NCI-H774 (cell line): Measurements from ENCODE around the gene TRIO.

ENCODE experiments used
- DNase-seq: peaks from one replicate; lab custom pipeline; 2025; lab: John Stamatoyannopoulos, UW

TRIO gene

DNA sequence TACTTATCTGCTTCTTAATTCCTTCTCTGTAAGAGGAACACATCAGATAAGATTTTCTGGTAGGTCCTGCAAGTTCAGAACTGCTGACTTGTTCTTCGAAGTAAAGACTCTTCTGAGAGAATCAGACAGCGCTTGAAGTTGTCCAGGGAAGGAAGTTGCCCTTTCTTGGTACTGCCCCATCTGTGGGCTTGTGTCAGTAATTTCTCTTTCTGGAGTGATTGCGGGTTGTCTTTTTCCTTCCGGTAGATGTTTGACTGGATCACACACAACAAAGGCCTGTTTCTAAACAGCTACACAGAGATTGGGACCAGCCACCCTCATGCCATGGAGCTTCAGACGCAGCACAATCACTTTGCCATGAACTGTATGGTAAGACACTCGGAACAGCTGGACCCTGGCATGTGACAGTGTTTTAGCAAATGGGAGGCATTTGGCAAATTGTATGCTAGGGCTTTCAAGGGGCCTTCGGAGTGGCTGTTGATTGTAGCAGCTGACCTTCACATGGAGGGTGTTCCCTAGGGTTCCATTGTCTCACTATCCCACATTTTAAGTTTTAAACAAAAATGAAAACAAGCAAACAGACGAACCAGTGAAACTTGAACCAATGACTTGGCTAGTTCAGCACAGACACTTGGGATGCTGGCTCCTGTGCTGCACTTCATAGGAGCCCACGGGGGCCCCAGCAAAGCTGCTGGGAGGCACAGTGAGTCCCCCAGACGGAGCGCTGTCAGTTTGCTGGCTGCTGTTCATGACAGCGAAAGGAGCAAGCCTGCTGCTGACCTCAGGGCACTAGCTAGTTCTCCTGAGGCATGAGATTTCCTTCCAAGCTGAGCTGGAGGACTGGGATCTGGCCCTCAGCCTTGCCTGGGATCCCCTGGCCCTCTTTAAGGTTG lies 149.9 kb downstream of the TRIO start:
- no peak for DNase-seq

DNA sequence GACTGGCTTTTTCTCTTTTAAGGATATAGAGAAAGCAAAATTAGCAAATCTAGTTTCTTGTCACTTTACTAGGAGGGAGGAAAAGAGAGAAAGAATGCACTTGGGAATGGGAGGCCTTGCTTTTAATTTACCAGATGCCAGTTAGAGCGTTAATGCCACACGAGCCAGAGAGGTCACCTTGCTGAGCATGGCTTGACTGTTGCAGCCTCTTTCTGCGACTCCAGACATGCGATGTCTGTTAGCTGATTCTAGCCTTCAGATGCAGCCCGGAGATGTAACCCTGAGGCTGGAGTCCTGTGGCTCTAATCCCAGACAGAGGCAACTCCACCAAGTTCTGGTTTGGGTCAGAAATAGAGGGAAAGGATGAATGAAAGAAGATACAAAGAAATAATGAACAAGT lies 152.5 kb downstream of the TRIO start:
- no peak for DNase-seq

- no peak for DNase-seq
Measured at GRCh38 chr5:14296533-14297331, 153.6 kb downstream of the TRIO start.

DNA sequence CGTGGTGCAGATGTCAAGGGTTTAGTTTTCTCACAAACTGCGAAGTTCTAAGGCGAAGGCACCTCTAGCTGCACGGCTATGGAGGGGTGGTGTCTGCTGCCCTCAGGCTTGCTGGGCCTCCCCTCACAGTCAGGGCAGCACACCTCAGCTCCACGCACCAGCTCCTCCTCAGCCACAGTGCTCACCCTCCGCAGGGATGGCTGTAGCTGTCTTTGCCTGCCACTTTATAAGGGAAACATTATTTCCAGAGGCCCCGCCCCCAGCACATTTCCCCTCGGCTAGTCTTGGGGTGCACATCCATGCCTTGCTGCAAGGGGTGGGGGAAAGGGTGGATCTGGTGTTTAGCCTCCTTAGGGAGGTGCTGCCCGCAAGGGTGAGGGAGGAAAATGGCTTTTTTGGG lies 154.6 kb downstream of the TRIO start:
- no peak for DNase-seq

- no peak for DNase-seq
Measured at GRCh38 chr5:14298126-14298847, 155.1 kb downstream of the TRIO start.

GRCh38 chr5:14299666-14300065 lies 156.5 kb downstream of the TRIO start:
- DNase-seq: no peak

DNA sequence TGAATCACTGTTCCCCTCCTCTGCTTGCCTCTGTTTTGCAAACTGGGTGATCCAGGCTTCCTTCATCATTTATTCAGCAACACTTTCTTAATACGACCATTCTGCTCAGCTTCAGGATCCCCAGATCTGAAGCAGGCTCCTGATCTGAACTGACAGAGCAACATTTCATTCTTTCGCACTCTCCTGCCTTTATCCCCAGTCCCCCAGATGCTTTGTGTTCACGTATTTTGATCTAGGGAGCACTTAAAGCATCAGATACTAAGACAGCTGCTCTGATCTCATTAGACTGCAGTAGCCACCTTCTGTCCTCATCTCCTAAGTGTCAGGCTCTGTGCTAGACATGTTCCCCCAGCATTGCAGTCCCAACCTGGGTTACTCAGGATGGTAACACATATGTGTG lies 158.0 kb downstream of the TRIO start:
- no peak for DNase-seq

DNA sequence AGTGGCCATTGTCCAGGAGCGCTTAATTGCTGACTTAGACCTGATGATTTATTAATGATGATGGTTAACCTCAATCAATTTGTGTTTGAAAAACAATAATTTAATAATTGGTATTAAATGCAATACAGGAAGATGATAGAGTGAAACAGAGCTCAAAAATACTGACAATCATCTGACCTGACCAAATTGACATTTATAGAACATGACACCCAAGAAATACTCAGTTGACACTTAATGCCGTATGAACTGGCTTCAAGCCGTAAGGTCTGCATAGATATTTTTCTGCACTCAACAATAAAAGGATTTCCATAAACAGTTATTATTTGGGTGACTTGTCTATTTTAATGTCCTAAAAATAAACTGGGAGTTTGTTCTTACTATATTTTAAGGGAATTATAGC lies 159.2 kb downstream of the TRIO start:
- no peak for DNase-seq

DNA sequence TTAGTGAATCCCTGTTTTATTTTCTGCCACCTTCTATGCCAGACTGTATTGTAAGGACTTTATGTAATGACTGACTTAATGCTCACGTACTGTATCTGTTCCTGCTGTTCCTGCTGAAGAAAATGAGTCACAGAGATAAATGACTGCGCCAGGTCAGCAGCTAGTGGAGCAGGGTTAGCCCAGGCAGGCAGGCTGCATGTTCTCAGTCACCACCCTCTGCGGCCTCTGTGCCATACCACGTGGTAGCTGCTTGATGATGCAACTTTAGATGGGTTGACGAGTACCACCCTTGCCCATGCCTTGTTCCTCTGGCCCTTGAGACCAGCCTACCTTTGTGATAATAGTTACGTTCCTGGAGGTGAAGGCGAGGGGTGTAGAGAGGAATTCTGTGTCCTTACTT lies 161.9 kb downstream of the TRIO start:
- DNase-seq: no peak

DNA sequence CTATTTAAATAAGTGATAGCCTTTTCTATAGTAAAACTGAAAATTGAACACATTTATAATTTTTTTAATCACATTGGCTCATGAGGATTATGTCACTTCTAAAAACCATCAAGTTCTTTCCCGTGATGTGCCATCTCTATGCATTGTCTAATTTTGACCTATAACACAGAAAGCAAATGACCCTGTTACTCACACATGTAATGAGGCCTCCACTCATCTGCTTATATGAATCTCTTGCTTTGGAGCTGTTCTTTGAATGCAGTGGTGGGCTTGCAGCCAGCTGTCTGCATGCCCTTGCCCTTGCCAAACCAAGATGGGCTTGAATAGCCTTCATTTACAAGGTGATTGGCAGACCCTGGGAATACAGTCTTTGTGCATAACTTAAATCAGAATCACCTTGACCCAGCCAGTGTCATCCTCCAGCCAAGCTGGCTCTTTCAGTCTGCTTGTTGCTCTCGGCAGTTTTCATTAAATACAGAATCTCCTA lies 163.2 kb downstream of the TRIO start:
- no peak for DNase-seq

- no peak for DNase-seq
Measured at GRCh38 chr5:14308384-14309154, 165.4 kb downstream of the TRIO start.

- no peak for DNase-seq
Measured at GRCh38 chr5:14309199-14309598, 166.1 kb downstream of the TRIO start.

- no peak for DNase-seq
Measured at GRCh38 chr5:14309878-14310531, 166.9 kb downstream of the TRIO start.

- no peak for DNase-seq
Measured at GRCh38 chr5:14310901-14311300, 167.8 kb downstream of the TRIO start.

- no peak for DNase-seq
Measured at GRCh38 chr5:14313986-14314690, 171.0 kb downstream of the TRIO start.

GRCh38 chr5:14316471-14316870 lies 173.3 kb downstream of the TRIO start:
- no peak for DNase-seq

- no peak for DNase-seq
Measured at GRCh38 chr5:14319102-14319501, 176.0 kb downstream of the TRIO start.

- DNase-seq: no peak
Measured at GRCh38 chr5:14321936-14322335, 178.8 kb downstream of the TRIO start.

DNA sequence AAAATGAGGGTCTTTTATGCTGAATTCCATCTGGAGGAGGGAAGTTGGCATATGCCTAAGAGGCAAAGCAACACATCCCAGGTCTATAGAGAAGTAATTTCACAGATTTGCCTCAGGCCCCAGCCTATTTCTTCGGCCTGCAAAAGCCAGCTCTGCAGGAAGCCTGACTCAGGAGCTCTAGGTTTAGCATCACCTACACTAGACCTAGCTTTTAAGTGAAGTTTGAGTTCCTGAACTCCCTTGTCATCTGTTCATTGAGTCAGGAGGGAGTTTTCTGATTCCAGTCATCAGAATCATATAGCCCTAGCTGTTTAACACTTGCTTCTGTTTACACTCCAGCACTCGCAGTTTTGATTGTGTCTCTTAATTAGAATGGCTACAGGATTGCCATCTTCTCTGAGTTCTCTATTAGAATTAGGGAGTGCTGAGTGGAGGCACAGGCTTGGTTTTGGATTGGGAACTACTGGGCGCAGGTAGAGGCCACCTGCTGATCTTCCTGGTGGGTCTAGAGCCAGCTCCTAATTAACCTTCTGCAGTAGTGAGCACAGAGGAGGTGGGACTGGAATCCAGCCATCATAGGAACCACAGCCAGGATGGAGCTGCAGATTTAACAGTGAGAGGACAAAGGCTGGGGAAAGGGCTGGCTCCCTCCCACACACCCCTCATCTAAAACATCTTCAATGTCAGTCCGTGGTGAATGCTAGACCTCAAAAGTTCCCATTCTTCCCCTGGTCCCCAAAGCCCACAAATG lies 179.5 kb downstream of the TRIO start:
- no peak for DNase-seq

DNA sequence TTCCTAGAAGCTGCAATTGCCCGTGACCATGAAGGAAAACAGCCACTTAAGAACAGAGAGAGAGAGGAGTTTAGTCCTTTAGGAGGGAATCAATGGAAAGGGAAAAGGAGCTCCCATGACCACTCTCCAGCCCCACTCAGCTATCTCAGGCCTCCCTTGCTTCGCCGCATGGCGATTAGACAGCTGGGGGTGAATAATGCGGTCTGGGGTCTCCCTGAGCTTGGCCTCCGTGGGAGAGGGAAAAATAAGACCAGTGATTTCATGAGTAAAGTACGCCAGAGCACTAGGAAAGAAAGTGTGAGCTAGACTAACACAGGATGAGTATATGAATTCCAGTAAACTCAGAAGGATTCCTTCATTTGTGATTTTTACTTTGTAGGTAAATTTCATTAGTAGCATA lies 180.3 kb downstream of the TRIO start:
- no peak for DNase-seq
